Measurements from ENCODE around the gene SLC15A4. TPM values are rescaled to one million over a fixed set of nuclear protein-coding genes. Genes with fewer than 3 reads are reported as not detected.
"Not testable (repeated sequence)": the region's sequence is repeated elsewhere in the genome, so short reads cannot be mapped to it uniquely, and the experiment has no call there.

Gene SLC15A4
- total RNA-seq, 1 experiment from 2014 or later: 35.9 TPM

DNA sequence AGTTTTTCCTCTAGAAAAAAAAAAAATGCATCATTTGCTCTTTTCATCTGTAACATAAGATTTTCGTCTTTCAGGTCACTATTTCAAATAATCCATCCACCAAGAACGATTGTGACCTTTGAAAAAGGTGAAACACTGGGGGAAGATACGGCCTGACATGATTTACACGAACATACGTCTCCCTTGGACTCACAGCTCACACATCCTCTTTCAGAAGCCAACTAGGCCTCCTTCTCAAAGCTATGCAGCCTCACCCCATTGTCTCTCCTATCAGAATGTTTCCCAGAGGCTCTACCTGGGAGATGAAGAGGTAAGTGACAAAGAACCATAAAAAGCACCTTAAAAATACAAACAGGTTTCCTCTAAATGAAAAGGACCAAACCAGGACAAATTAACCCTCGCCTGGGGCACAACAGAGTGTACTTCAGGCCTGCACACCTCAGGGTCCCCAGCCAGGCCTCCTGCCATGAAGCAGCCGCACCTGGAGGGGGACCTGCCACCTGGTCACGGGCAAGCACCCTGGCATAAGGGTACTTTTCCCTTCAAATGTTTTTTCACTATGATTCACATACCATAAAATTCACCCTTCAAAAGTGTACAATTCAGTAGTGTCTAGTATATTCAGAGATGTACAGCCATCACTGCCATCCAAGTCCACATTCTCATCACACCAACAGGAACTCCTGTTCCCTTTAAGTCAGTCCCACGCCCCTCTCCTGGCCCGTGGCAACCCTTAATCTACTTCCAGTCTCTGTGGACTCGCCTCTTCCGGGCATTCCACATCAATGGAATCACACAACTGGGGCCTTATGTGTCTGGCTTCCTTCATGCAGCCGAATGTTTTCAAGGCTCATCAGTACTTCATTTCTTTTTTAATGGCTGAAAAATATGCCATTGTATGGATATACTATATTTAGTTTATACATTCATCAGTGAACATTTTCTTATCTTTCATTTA lies 5.4 kb downstream of the SLC15A4 start:
- DNase-seq (ENCODE audit: low read depth): peak; percentile 41
- in situ Hi-C loops (cut with HindIII; ENCODE audit: low pct_unique_long_range_greater_than_20kb, low sequenced_read_pairs): no loop called here

DNA sequence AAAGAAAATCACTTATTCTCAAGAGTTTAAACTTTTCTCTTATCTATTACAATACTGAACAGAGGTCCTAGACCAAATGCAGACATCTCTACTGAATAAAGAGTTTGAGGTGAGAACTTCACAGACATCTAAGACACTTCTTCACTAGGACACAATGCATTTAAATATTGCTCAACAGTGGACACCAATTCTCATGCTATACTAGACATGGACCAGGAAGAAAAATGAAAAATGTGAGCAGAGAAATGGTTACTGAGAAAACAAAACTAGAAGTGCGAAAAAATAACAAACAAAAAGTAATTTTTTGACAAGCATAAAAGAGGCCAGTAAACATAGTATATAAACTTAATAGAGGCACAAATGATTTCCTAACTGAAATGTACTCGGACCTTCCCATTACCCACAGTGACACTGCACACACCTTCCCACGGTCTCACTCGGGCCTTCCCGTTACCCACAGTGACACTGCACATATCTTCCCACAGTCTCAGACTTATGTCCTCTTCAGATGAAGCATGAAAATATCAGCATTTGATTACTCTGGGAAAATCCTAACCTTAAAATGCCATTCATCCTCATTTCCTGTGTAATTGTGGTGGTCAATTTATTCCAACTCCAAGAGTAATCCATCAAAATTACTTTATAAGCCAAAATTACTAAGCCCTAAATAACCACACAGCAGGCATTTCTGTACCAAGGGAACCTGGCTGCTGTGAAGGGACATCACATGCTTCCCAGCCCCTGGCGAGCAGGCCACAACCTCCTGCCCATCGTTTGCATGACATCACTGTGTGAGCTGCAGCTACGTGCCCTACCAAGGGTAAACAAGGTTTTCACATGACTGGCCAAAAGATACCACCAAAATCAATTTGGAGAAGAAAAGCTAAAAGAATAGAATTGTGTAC lies 6.4 kb downstream of the SLC15A4 start:
- in situ Hi-C loops (cut with HindIII; ENCODE audit: low pct_unique_long_range_greater_than_20kb, low sequenced_read_pairs): no loop called here
- DNase-seq (ENCODE audit: low read depth): peak; percentile 84

- in situ Hi-C loops (cut with HindIII; ENCODE audit: low pct_unique_long_range_greater_than_20kb, low sequenced_read_pairs): no loop called here
- no peak for DNase-seq (ENCODE audit: low read depth)
Measured at GRCh38 chr12:128816643-128816920, 7.2 kb downstream of the SLC15A4 start.

- in situ Hi-C loops (cut with HindIII; ENCODE audit: low pct_unique_long_range_greater_than_20kb, low sequenced_read_pairs): no loop called here
- no peak for DNase-seq (ENCODE audit: low read depth)
Measured at GRCh38 chr12:128815779-128816642, 7.7 kb downstream of the SLC15A4 start.

GRCh38 chr12:128814411-128815261 lies 9.1 kb downstream of the SLC15A4 start:
- in situ Hi-C loops (cut with HindIII; ENCODE audit: low pct_unique_long_range_greater_than_20kb, low sequenced_read_pairs): no loop called here
- DNase-seq (ENCODE audit: low read depth): no peak

DNA sequence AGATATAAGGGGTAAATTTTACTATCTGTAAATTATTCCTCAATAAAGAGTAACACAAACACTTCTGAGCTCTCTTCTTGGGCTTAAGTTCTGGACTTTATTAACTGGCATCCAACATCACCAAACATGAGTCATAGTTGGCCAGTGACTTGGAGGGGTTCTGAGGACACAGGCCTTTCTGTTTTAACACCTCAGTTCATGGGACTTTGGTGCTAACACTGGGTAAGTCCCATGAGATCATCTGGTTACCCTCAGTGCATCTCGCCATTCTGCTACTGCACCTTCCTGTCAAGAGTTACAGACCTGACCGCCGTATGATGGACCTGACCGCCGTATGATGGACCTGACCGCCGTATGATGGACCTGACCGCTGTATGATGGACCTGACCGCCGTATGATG lies 9.9 kb downstream of the SLC15A4 start:
- DNase-seq (ENCODE audit: low read depth): peak; percentile 16

GRCh38 chr12:128813392-128813791 lies 10.4 kb downstream of the SLC15A4 start:
- in situ Hi-C loops (cut with HindIII; ENCODE audit: low pct_unique_long_range_greater_than_20kb, low sequenced_read_pairs): no loop called here
- no peak for DNase-seq (ENCODE audit: low read depth)

More for the DNA sequence above, 9.9 kb downstream of the SLC15A4 start:
- in situ Hi-C loops (cut with HindIII; ENCODE audit: low pct_unique_long_range_greater_than_20kb, low sequenced_read_pairs): no loop called here

DNA sequence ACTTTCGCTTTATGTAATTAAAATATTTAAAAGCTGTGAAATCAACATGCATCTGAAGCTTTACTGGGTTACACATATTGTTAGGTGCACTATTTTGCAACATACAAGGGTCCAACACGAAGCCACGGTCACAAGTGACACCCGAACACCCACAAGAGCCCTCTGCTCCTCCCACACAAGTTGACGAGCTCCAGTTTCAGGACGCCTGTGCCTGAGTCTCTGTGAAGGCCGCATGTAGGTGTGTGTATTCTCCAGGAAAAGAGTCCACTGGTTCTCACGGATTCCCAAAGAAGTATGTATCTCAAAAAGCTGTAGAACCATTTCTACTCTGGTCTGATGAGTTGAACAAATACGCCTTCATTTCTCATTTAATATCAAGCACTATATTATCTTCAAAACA lies 12.0 kb downstream of the SLC15A4 start:
- in situ Hi-C loops (cut with HindIII; ENCODE audit: low pct_unique_long_range_greater_than_20kb, low sequenced_read_pairs): no loop called here
- DNase-seq (ENCODE audit: low read depth): no peak

DNA sequence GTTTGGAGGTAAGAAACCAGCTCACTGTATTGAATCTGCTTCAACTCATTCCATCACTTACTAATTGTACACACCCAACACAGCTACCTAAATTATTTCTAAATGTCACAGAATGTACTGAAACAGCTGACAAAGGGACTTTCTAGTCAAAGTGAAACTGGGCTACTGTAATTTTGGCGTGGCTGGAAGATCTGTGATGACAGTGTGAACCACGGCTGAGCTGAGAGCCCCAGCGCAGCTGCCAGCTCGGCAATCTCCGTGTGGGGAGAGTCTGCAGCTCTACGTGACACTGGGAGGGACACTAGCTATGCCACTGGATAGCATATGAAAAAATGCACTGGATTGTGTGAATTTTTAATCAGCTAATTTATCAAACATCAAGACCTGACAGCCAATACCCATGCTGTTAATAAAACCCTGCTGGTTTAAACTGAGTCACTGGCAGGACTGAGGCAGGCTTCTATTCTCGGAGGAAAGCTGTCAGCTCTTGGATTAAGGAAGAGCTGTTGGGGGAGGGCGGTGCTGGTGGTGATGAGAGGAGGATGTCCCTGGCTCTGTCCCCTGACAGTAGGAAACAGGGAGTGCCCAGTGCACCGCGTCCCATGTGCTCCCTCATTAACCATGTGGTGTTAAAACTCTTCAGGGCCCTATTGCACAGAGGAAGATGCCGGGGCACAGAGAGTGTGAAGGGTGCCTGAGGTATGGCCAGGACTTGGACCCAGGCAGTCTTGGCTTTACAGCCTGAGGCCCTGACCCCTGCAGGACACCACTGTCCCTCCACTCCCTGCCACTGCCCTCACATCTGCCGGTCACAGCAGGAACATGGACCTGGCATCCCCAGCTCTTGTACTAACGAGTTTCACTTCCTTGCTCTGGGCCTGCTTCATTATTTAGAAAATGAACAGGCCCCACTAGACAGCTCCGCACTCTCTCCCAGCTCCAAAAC lies 13.3 kb downstream of the SLC15A4 start:
- in situ Hi-C loops (cut with HindIII; ENCODE audit: low pct_unique_long_range_greater_than_20kb, low sequenced_read_pairs): no loop called here
- DNase-seq (ENCODE audit: low read depth): no peak

- in situ Hi-C loops (cut with HindIII; ENCODE audit: low pct_unique_long_range_greater_than_20kb, low sequenced_read_pairs): no loop called here
- DNase-seq (ENCODE audit: low read depth): no peak
Measured at GRCh38 chr12:128808651-128809050, 15.1 kb downstream of the SLC15A4 start.

- no peak for DNase-seq (ENCODE audit: low read depth)
- in situ Hi-C loops (cut with HindIII; ENCODE audit: low pct_unique_long_range_greater_than_20kb, low sequenced_read_pairs): no loop called here
Measured at GRCh38 chr12:128807161-128807724, 16.5 kb downstream of the SLC15A4 start.

GRCh38 chr12:128806573-128806972 lies 17.2 kb downstream of the SLC15A4 start:
- in situ Hi-C loops (cut with HindIII; ENCODE audit: low pct_unique_long_range_greater_than_20kb, low sequenced_read_pairs): no loop called here
- no peak for DNase-seq (ENCODE audit: low read depth)

DNA sequence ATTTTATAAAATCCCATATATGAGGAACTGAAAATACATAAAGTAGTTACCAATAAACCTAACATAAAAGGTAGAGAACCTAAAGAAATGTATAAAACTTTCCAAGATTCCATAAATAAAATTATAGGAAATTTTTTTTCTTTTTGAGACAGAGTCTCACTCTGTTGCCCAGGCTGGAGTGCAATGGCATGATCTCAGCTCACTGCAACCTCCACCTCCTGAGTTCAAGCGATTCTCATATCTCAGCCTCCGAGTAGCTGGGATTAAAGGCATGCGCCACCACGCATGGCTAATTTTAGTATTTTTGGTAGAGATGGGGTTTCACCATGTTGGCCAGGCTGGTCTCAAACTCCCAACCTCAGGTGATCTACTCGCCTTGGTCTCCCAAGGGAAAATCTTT lies 18.4 kb downstream of the SLC15A4 start:
- DNase-seq (ENCODE audit: low read depth); in situ Hi-C loops (cut with HindIII; ENCODE audit: low pct_unique_long_range_greater_than_20kb, low sequenced_read_pairs): not testable (repeated sequence)

GRCh38 chr12:128804762-128805161 lies 19.0 kb downstream of the SLC15A4 start:
- in situ Hi-C loops (cut with HindIII; ENCODE audit: low pct_unique_long_range_greater_than_20kb, low sequenced_read_pairs): no loop called here

GRCh38 chr12:128803788-128804187 lies 20.0 kb downstream of the SLC15A4 start:
- no peak for DNase-seq (ENCODE audit: low read depth)
- in situ Hi-C loops (cut with HindIII; ENCODE audit: low pct_unique_long_range_greater_than_20kb, low sequenced_read_pairs): no loop called here

More at GRCh38 chr12:128804762-128805161, 19.0 kb downstream of the SLC15A4 start:
- DNase-seq (ENCODE audit: low read depth): no peak

- no peak for DNase-seq (ENCODE audit: low read depth)
- in situ Hi-C loops (cut with HindIII; ENCODE audit: low pct_unique_long_range_greater_than_20kb, low sequenced_read_pairs): no loop called here
Measured at GRCh38 chr12:128802756-128803155, 21.0 kb downstream of the SLC15A4 start.

Data from Caki2 (cell line).